OCI-LY1 (cell line): ENCODE measurements around the gene MARCHF10.

ENCODE experiments used
- H2AFZ ChIP-seq: fragments of 200-600 bp; sonication (generic), shearing (Covaris generic); 2 replicates; pipeline ENCODE4 v1.6.0; 2014; ENCODE audit warnings: antibody characterized with exemption, mild to moderate bottlenecking, low read length
- H3F3A ChIP-seq: fragments of 200-600 bp; sonication (generic), shearing (Covaris generic); 2 replicates; pipeline ENCODE4 v1.6.0; 2014; ENCODE audit warnings: mild to moderate bottlenecking, antibody characterized with exemption, low read length, moderate library complexity; ENCODE audit not compliant: insufficient read depth
- H3K27ac ChIP-seq: fragments of 200-600 bp; sonication (generic); 2 replicates; pipeline ENCODE4 v1.5.1; 2014; ENCODE audit warnings: low read length, mixed run types, mild to moderate bottlenecking, low read depth; ENCODE audit not compliant: poor library complexity, severe bottlenecking
- H3K27me3 ChIP-seq: fragments of 200-600 bp; sonication (generic); 2 replicates; pipeline ENCODE4 v1.6.0; 2014; ENCODE audit warnings: antibody characterized with exemption, mild to moderate bottlenecking, low read length, moderate library complexity; ENCODE audit not compliant: insufficient read depth
- H3K36me3 ChIP-seq: fragments of 200-600 bp; sonication (generic); 2 replicates; pipeline ENCODE4 v1.6.1; 2014; ENCODE audit warnings: mild to moderate bottlenecking, antibody characterized with exemption, low read length, moderate library complexity, mixed read lengths; ENCODE audit not compliant: insufficient read depth
- H3K4me1 ChIP-seq: fragments of 200-600 bp; sonication (generic); 2 replicates; pipeline ENCODE4 v1.5.1; 2014; ENCODE audit warnings: mild to moderate bottlenecking, low read length, moderate library complexity; ENCODE audit not compliant: insufficient read depth, severe bottlenecking
- H3K4me2 ChIP-seq: fragments of 200-600 bp; sonication (generic), shearing (Covaris generic); 2 replicates; pipeline ENCODE4 v1.6.1; 2014; ENCODE audit warnings: low read length
- H3K4me3 ChIP-seq: fragments of 200-600 bp; sonication (generic); 2 replicates; pipeline ENCODE4 v1.5.1; 2014; ENCODE audit warnings: low read length, low read depth, mild to moderate bottlenecking, mixed read lengths; ENCODE audit not compliant: poor library complexity, severe bottlenecking
- H3K79me2 ChIP-seq: fragments of 200-600 bp; shearing (Covaris generic); 2 replicates; pipeline ENCODE4 v1.6.1; 2016; ENCODE audit warnings: mixed run types, low read length, mixed read lengths; ENCODE audit not compliant: insufficient read depth
- H3K9ac ChIP-seq: fragments of 200-600 bp; sonication (generic), shearing (Covaris generic); 2 replicates; pipeline ENCODE4 v1.6.1; 2014; ENCODE audit warnings: mild to moderate bottlenecking, low read length, mixed read lengths
- H3K9me2 ChIP-seq: fragments of 200-600 bp; sonication (generic), shearing (Covaris generic); 2 replicates; pipeline ENCODE4 v1.6.1; 2014; ENCODE audit warnings: low read depth, mild to moderate bottlenecking, low read length, mixed read lengths
- H3K9me3 ChIP-seq: fragments of 200-600 bp; shearing (Covaris generic); 2 replicates; pipeline ENCODE4 v1.6.1; 2014; ENCODE audit warnings: low read length, mixed read lengths
- H4K20me1 ChIP-seq: fragments of 200-600 bp; sonication (generic), shearing (Covaris generic); 2 replicates; pipeline ENCODE4 v1.6.0; 2016; ENCODE audit warnings: mild to moderate bottlenecking, low read length; ENCODE audit not compliant: insufficient read depth
- CTCF ChIP-seq: fragments of 200-600 bp; sonication (generic), shearing (Covaris generic); IDR thresholded peaks from 2 replicates; pipeline ENCODE4 v1.5.1; 2017; ENCODE audit warnings: mild to moderate bottlenecking, antibody characterized with exemption, low read length, moderate library complexity, mixed read lengths
- EZH2 ChIP-seq: fragments of 200-600 bp; sonication (generic), shearing (Covaris generic); IDR thresholded peaks from 2 replicates; pipeline ENCODE4 v1.8.0; 2017; ENCODE audit warnings: borderline replicate concordance, mixed run types, mild to moderate bottlenecking, antibody characterized with exemption, low read length, moderate library complexity, mixed read lengths

MARCHF10 gene

GRCh38 chr17:62739645-62740388 is 68.3 kb downstream of the MARCHF10 start:
- H3K79me2 ChIP-seq = no peaks in the 10 kb centered on the region
- H3K27me3 ChIP-seq = 0 out of 2 replicates have a peak, but pooled peaks cover 4% of the 10 kb centered on the region
- H3K9me2 ChIP-seq = no peaks in the 10 kb centered on the region
- H3F3A ChIP-seq = no peaks in the 10 kb centered on the region
- no peaks in the 10 kb centered on the region for H4K20me1 ChIP-seq
- no peak overlapping the region for H3K4me2 ChIP-seq
- no peaks in the 10 kb centered on the region for H3K4me1 ChIP-seq
- no peak overlapping the region for H3K4me3 ChIP-seq
- TF ChIP-seq EZH2 (no peak), CTCF (no peak)
- H3K9ac ChIP-seq = no peak overlapping the region
- H3K9me3 ChIP-seq = no peaks in the 10 kb centered on the region
- no peaks in the 10 kb centered on the region for H3K36me3 ChIP-seq
- no peak overlapping the region for H2AFZ ChIP-seq
- H3K27ac ChIP-seq = no peak overlapping the region

DNA sequence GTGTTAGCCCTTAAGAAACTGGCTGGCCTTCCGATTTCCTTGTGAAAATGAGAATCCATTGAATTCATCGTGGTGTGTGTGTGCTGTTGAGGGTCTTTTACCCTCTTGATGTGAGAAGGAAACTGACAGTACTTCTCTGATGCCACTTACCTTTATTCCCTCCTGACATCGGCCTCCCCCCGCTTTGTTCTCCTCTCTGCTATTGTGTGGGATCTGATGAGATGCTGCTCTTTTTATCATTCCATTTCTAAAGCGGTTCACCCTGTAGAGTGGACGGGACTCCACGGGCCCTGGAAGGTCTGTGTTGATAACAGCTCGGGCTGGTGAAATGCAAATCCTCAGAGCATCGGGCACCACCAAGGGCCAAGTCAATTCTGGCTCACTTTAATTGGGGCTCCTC is 69.8 kb downstream of the MARCHF10 start:
- TF ChIP-seq EZH2 = no peak
- no peak for TF ChIP-seq CTCF
- Histone ChIP-seq H3K4me1 (no peaks in the 10 kb centered on the region), H3K9me2 (no peaks in the 10 kb centered on the region), H3K27me3 (0 out of 2 replicates have a peak, but pooled peaks cover 4% of the 10 kb centered on the region), H3K9ac (no peak overlapping the region), H3K79me2 (no peaks in the 10 kb centered on the region), H3K27ac (no peak overlapping the region), H2AFZ (no peak overlapping the region), H3K4me2 (no peak overlapping the region), H3K4me3 (no peak overlapping the region), H3K9me3 (no peaks in the 10 kb centered on the region), H3K36me3 (no peaks in the 10 kb centered on the region), H4K20me1 (no peaks in the 10 kb centered on the region), H3F3A (no peaks in the 10 kb centered on the region)

- Histone ChIP-seq H3K79me2 (no peaks in the 10 kb centered on the region), H3K4me3 (no peak overlapping the region), H3K9ac (no peak overlapping the region), H3K9me3 (no peaks in the 10 kb centered on the region), H3K27me3 (0 out of 2 replicates have a peak, but pooled peaks cover 4% of the 10 kb centered on the region), H3K9me2 (no peaks in the 10 kb centered on the region), H3K27ac (no peak overlapping the region), H3K4me1 (no peaks in the 10 kb centered on the region), H4K20me1 (no peaks in the 10 kb centered on the region), H3K4me2 (no peak overlapping the region), H3K36me3 (no peaks in the 10 kb centered on the region), H2AFZ (no peak overlapping the region), H3F3A (no peaks in the 10 kb centered on the region)
- TF ChIP-seq CTCF (no peak), EZH2 (no peak)
Measured at GRCh38 chr17:62737513-62737912, 70.6 kb downstream of the MARCHF10 start.
